Measurements from ENCODE around the gene PPOX.

DNA sequence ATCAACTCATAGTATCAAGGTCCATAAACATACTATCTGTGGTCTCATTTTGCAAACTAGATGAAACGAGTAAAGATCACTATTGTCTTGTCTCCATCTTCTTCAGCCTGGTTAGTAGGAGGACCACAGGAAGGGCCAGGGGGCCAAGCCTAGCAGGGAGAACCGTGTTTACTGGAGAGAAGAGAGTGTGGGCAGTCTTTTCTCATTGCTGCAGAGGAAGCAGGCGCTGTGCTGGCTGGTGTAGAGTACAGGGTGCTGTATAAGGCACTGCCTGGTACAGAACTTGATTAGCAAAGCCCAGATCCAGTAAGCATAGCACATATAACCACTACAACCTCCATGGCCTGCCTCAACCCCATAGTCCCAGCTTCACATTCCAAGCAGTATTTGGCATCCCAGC, 21.1 kb downstream of the PPOX start:
- TF ChIP-seq POLR2A (IDR thresholded peaks at IDR 0.05; ENCODE audit: extremely low read depth, insufficient read length) (no peak), MYC (IDR thresholded peaks at IDR 0.05; ENCODE audit: low read depth, low read length) (no peak)
- TF ChIP-seq, protein P1, sequence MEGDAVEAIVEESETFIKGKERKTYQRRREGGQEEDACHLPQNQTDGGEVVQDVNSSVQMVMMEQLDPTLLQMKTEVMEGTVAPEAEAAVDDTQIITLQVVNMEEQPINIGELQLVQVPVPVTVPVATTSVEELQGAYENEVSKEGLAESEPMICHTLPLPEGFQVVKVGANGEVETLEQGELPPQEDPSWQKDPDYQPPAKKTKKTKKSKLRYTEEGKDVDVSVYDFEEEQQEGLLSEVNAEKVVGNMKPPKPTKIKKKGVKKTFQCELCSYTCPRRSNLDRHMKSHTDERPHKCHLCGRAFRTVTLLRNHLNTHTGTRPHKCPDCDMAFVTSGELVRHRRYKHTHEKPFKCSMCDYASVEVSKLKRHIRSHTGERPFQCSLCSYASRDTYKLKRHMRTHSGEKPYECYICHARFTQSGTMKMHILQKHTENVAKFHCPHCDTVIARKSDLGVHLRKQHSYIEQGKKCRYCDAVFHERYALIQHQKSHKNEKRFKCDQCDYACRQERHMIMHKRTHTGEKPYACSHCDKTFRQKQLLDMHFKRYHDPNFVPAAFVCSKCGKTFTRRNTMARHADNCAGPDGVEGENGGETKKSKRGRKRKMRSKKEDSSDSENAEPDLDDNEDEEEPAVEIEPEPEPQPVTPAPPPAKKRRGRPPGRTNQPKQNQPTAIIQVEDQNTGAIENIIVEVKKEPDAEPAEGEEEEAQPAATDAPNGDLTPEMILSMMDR (IDR thresholded peaks at IDR 0.05; ENCODE audit: low read depth, low read length): no peak
- TF ChIP-seq, protein P2, sequence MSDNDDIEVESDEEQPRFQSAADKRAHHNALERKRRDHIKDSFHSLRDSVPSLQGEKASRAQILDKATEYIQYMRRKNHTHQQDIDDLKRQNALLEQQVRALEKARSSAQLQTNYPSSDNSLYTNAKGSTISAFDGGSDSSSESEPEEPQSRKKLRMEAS (IDR thresholded peaks at IDR 0.05; ENCODE audit: low read depth, low read length): no peak

All from NB4 (cell line).